Smooth muscle cell (in vitro differentiated cells): ENCODE data around the gene OTOF. TPM values are rescaled to one million over a fixed set of nuclear protein-coding genes. Genes with fewer than 3 reads are reported as not detected.

Source experiments
- DNase-seq: peaks from one replicate; lab custom pipeline; 2025; ENCODE audit not compliant: unreplicated experiment; lab: John Stamatoyannopoulos, UW
- H2AFZ ChIP-seq: fragments of 200-600 bp; sonication (generic); 2 replicates; pipeline ENCODE4 v1.6.0; 2016; ENCODE audit warnings: antibody characterized with exemption, low read depth, mild to moderate bottlenecking
- H3F3A ChIP-seq: fragments of 200-600 bp; sonication (generic); 2 replicates; pipeline ENCODE4 v1.6.0; 2017; ENCODE audit warnings: antibody characterized with exemption, low read depth
- H3K27ac ChIP-seq: fragments of 200-600 bp; sonication (generic); 2 replicates; pipeline ENCODE4 v1.5.1; 2016; ENCODE audit warnings: low read depth, mild to moderate bottlenecking
- H3K27me3 ChIP-seq: fragments of 200-600 bp; sonication (generic); 2 replicates; pipeline ENCODE4 v1.6.1; 2016; ENCODE audit warnings: low read depth, mild to moderate bottlenecking
- H3K36me3 ChIP-seq: fragments of 200-600 bp; sonication (generic); 2 replicates; pipeline ENCODE4 v1.5.1; 2016; ENCODE audit warnings: low read depth
- H3K4me1 ChIP-seq: fragments of 200-600 bp; sonication (generic); 2 replicates; pipeline ENCODE4 v1.5.1; 2016; ENCODE audit warnings: low read depth
- H3K4me2 ChIP-seq: fragments of 200-600 bp; sonication (generic); 2 replicates; pipeline ENCODE4 v1.6.0; 2016; ENCODE audit warnings: mild to moderate bottlenecking
- H3K4me3 ChIP-seq: fragments of 200-600 bp; sonication (generic); 2 replicates; pipeline ENCODE4 v1.5.1; 2016; ENCODE audit warnings: mild to moderate bottlenecking
- H3K79me2 ChIP-seq: fragments of 200-600 bp; sonication (generic); 2 replicates; pipeline ENCODE4 v1.6.0; 2016; ENCODE audit warnings: low read depth, mild to moderate bottlenecking
- H3K9ac ChIP-seq: fragments of 200-600 bp; sonication (generic); 2 replicates; pipeline ENCODE4 v1.6.0; 2016; ENCODE audit warnings: low read depth
- H3K9me3 ChIP-seq: fragments of 200-600 bp; sonication (generic); replicated peaks from 2 replicates; pipeline ENCODE4 v1.5.1; 2016; ENCODE audit warnings: low read depth
- H4K20me1 ChIP-seq: fragments of 200-600 bp; sonication (generic); 2 replicates; pipeline ENCODE4 v1.6.0; 2016; ENCODE audit warnings: low read depth
- CTCF ChIP-seq: fragments of 200-600 bp; sonication (generic); IDR thresholded peaks from 2 replicates; pipeline ENCODE4 v1.5.1; 2017; ENCODE audit warnings: borderline replicate concordance, mild to moderate bottlenecking, antibody characterized with exemption; ENCODE audit not compliant: insufficient read depth, poor library complexity, severe bottlenecking
- WGBS: methylation state at CpG from one replicate; pipeline ENCODE4 v1.1.7; 2016; ENCODE audit warnings: low lambda C conversion rate; 5-methylcytosine and 5-hydroxymethylcytosine counted together
- polyA plus RNA-seq: library from polyadenylated mRNA; unstranded; fragments of >200 nt; fragmentation: Nextera tagmentation; extraction: Ambion mirVana; gene quantifications from 2 replicates; pipeline ENCODE4 v1.2.1, GENCODE V29; 2016
- total RNA-seq: library from RNA; depleted of rRNA; stranded (reverse); fragments of >200 nt; gene quantifications from 2 replicates; pipeline ENCODE4 v1.2.3, GENCODE V29; 2014

The OTOF gene
- total and polyA plus RNA-seq, 2 experiments from 2014 or later: 0.05 TPM; not detected in 1

DNA sequence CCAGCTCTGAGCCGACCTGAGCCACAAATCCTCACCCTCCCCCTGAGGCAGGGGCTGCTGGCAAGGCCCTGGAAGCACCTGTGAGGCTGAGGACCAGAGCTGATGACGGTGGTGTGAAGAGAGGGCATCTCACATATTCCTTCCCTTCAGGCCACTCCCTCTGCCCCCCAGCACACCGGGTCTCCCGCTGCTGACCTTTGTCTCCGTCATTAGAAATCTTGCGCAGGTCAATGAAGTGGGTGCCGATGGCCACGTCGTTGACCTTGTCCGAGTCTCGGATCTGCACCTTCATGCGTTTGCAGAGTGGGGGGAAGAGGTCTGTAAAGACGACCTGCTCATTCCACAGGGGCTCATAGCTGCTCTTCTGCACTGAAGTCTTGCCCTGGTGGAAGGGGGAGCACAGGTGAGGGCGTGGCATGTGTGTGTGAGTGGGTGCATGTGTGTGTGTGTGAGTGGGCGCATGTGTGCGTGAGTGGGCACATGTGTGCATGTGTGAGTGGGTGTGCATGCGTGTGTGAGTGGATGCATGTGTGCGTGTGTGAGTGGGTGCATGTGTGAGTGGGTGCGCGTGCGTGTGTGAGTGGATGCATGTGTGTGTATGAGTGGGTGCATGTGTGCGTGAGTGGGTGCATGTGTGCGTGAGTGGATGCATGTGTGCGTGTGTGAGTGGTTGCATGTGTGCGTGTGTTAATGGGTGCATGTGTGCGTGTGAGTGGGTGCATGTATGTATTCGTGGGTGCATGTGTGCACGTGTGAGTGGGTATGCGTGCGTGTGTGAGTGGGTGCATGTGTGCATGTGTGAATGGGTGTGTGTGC is 4.5 kb upstream of the OTOF start:
- Histone ChIP-seq H3F3A (no peaks in the 10 kb centered on the region), H2AFZ (no peak overlapping the region), H3K79me2 (no peaks in the 10 kb centered on the region), H3K36me3 (no peaks in the 10 kb centered on the region), H3K9ac (no peak overlapping the region), H3K27me3 (no peaks in the 10 kb centered on the region), H3K4me1 (peaks cover 4% of the 10 kb centered on the region), H3K4me3 (no peak overlapping the region), H4K20me1 (no peaks in the 10 kb centered on the region), H3K4me2 (no peak overlapping the region), H3K9me3 (no peaks in the 10 kb centered on the region), H3K27ac (no peak overlapping the region)
- DNase-seq: no peak
- WGBS: 93% methylated on average over 30 of the region's 30 CpGs
- TF ChIP-seq CTCF: no peak

DNA sequence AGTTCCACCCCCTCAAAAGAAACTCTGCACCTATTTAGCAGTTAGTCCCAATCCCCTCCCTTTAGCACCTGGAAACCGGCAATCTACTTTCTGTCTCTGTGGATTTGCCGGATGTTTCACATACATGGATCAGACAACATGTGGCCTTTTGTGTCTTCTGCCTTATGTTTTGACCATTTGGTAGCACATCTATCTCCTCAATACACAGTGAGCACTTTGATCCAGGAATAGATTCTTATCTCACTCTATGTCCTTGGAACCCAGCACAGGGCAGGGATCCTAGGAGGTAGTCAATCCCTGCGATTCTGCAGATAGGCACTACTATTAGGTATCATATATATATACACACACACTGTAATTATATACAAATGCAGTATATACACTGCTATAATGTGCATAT is 3.8 kb upstream of the OTOF start:
- Histone ChIP-seq H3K9me3 (no peaks in the 10 kb centered on the region), H2AFZ (no peak overlapping the region), H4K20me1 (no peaks in the 10 kb centered on the region), H3K4me2 (no peak overlapping the region), H3K4me3 (no peak overlapping the region), H3K9ac (no peak overlapping the region), H3F3A (no peaks in the 10 kb centered on the region), H3K27ac (no peak overlapping the region), H3K36me3 (no peaks in the 10 kb centered on the region), H3K79me2 (no peaks in the 10 kb centered on the region), H3K4me1 (peaks cover 8% of the 10 kb centered on the region), H3K27me3 (no peaks in the 10 kb centered on the region)
- 88% methylated on average over 3 of the region's 3 CpGs for WGBS
- DNase-seq: no peak
- TF ChIP-seq CTCF: no peak

- 94% methylated on average over 18 of the region's 18 CpGs for WGBS
- Histone ChIP-seq H3K79me2 (no peaks in the 10 kb centered on the region), H3K9me3 (no peaks in the 10 kb centered on the region), H3K36me3 (no peaks in the 10 kb centered on the region), H3F3A (no peaks in the 10 kb centered on the region), H3K27me3 (no peaks in the 10 kb centered on the region), H3K4me2 (no peak overlapping the region), H3K9ac (no peak overlapping the region), H4K20me1 (no peaks in the 10 kb centered on the region), H3K4me1 (peaks cover 8% of the 10 kb centered on the region), H2AFZ (no peak overlapping the region), H3K4me3 (no peak overlapping the region), H3K27ac (no peak overlapping the region)
- no peak for TF ChIP-seq CTCF
- DNase-seq: no peak
Observed at GRCh38 chr2:26480566-26481423, 2.9 kb upstream of the OTOF start.
